ENCODE measurements around the gene SLC25A42. TPM values are rescaled to one million over a fixed set of nuclear protein-coding genes. Genes with fewer than 3 reads are reported as not detected.
"Not testable (repeated sequence)": the region's sequence is repeated elsewhere in the genome, so short reads cannot be mapped to it uniquely, and the experiment has no call there.

The SLC25A42 gene
- total RNA-seq, 1 donor from 2014 or later, result 10.8 TPM

GRCh38 chr19:19139876-19140229 lies 76.1 kb downstream of the SLC25A42 start:
- Mint-ChIP-seq H3K9me3 (no peaks in the 10 kb centered on the region), H3K27ac (no peak overlapping the region), H3K4me1 (ENCODE audit: low read depth) (peaks cover 22% of the 10 kb centered on the region), H3K27me3 (ENCODE audit: insufficient read depth) (peaks cover 3% of the 10 kb centered on the region), H3K4me3 (no peak overlapping the region), H3K36me3 (ENCODE audit: low read depth) (no peaks in the 10 kb centered on the region)
- no peak for DNase-seq (ENCODE audit: low spot score)
- intact Hi-C loops (cut with micrococcal nuclease), result loop anchor here (1.0 to 2.0 kb wide), 2 partner anchors 63 to 87 kb away; partner anchors contain the start of gene NR2C2AP

GRCh38 chr19:19140476-19140875 lies 76.7 kb downstream of the SLC25A42 start:
- H3K4me3 Mint-ChIP-seq, result no peak overlapping the region
- intact Hi-C loops (cut with micrococcal nuclease), result no loop called here
- no peak for DNase-seq (ENCODE audit: low spot score)

DNA sequence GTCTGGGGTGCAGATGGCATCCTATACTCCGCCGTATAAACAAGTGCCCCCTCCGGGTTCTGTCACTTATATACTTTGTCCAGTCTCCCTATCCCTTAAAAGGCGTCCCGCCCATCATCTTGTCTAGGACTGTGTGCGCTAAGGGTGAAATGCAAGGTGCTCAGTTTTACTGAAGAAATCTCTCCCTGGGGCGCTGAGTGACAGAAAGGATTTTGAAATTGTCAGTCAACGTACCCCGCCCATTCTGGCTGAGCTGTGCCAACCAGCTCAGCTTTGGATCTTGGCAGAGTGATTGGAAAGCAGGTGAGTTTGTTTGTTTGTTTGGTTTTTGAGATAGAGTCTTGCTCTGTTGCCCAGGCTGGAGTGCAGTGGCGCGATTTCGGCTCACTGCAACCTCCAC lies 78.6 kb downstream of the SLC25A42 start:
- Mint-ChIP-seq H3K27me3 (ENCODE audit: insufficient read depth) (peaks cover 3% of the 10 kb centered on the region), H3K36me3 (ENCODE audit: low read depth) (no peaks in the 10 kb centered on the region), H3K27ac (no peak overlapping the region), H3K4me1 (ENCODE audit: low read depth) (peaks cover 16% of the 10 kb centered on the region), H3K4me3 (no peak overlapping the region), H3K9me3 (no peaks in the 10 kb centered on the region)
- DNase-seq (ENCODE audit: low spot score), result no peak
- intact Hi-C loops (cut with micrococcal nuclease), result no loop called here

More at GRCh38 chr19:19140476-19140875, 76.7 kb downstream of the SLC25A42 start:
- Mint-ChIP-seq H3K27me3 (ENCODE audit: insufficient read depth) (peaks cover 3% of the 10 kb centered on the region), H3K4me1 (ENCODE audit: low read depth) (peaks cover 22% of the 10 kb centered on the region), H3K27ac (no peak overlapping the region), H3K9me3 (no peaks in the 10 kb centered on the region), H3K36me3 (ENCODE audit: low read depth) (no peaks in the 10 kb centered on the region)

- no peaks in the 10 kb centered on the region for H3K36me3 Mint-ChIP-seq (ENCODE audit: low read depth)
- no peak for DNase-seq (ENCODE audit: low spot score)
- H3K27me3 Mint-ChIP-seq (ENCODE audit: insufficient read depth), result peaks cover 3% of the 10 kb centered on the region
- no peaks in the 10 kb centered on the region for H3K4me1 Mint-ChIP-seq (ENCODE audit: low read depth)
- no peak overlapping the region for H3K27ac Mint-ChIP-seq
- H3K4me3 Mint-ChIP-seq, result no peak overlapping the region
- intact Hi-C loops (cut with micrococcal nuclease), result no loop called here
- H3K9me3 Mint-ChIP-seq, result no peaks in the 10 kb centered on the region
Observed at GRCh38 chr19:19145281-19145680, 81.5 kb downstream of the SLC25A42 start.

DNA sequence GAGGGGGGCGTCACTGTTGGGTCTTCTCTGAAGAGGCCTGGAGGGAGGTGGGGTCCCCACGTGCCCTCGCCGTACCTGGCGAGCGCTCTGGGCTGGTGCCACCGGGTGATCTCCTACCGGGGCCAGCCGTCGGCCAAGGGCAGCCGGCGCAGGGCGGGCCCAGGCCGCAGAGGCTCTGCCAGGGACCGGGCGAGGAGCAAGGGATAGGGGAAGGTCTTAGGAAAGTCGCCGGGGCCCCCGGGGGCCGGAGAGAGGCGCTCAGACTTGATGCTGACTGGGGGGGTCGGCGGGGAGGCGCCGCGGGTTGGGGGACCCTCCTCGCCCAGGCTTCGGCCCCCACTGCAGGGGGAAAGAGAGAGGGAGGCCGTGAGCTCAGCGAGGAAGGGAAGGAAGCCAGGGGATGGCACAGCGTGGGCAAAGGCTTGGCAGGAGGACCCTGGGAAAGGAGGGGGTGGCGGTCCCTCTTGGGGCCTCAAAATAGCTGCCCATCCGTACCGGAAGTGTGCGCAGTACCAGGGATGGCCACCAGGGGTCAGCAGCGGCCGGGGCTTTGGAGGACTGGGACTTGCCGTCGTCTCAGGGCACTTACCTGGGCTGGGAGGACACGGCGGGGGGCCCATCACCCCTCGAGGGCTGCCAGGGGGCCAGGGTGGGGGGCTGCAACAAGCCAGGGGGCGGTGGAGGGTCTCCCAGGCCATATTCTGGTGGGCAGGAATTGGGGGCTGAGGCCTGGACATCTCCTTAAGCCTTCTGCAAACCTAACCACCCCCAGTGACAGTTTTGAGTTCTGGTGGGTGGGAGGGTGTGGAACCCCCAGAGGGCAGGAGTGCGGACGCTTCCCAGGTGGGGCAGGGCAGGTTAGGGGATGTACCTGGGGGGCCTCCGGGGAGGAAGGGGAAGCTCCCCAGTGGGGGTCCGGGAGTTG lies 82.2 kb downstream of the SLC25A42 start:
- H3K4me3 Mint-ChIP-seq, result no peak overlapping the region
- no peaks in the 10 kb centered on the region for H3K36me3 Mint-ChIP-seq (ENCODE audit: low read depth)
- DNase-seq (ENCODE audit: low spot score), result peak; percentile 80
- H3K9me3 Mint-ChIP-seq, result no peaks in the 10 kb centered on the region
- intact Hi-C loops (cut with micrococcal nuclease), result loop anchor here (1.0 kb wide), 4 partner anchors 8 to 344 kb away; partner anchors contain the start of gene TMEM161A
- no peaks in the 10 kb centered on the region for H3K27me3 Mint-ChIP-seq (ENCODE audit: insufficient read depth)
- H3K27ac Mint-ChIP-seq, result no peak overlapping the region
- no peaks in the 10 kb centered on the region for H3K4me1 Mint-ChIP-seq (ENCODE audit: low read depth)

DNA sequence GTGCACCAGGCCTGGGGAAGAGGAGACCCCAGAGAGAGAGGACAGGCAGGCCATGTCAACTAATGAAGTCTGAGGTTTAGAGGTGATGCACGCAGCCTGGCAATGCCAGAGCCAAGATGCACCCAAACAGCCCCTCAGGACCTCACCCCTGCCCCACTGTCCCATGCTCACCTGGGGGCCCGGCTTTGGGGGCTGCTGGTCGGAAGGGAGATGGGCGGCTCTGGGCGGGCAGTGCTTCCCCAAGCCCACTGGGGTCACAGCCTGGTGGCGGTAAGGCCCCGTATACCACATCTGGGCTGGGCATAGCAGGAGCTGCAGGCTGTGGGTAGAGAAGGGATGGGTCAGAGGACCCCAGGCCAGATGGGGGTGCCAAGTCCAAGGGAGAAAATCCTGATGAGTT lies 83.1 kb downstream of the SLC25A42 start:
- Mint-ChIP-seq H3K27ac (no peak overlapping the region), H3K9me3 (no peaks in the 10 kb centered on the region), H3K4me3 (no peak overlapping the region), H3K27me3 (ENCODE audit: insufficient read depth) (no peaks in the 10 kb centered on the region), H3K4me1 (ENCODE audit: low read depth) (no peaks in the 10 kb centered on the region), H3K36me3 (ENCODE audit: low read depth) (no peaks in the 10 kb centered on the region)
- intact Hi-C loops (cut with micrococcal nuclease), result loop anchor here (1.0 kb wide), 4 partner anchors 9 to 343 kb away; partner anchors contain the start of gene TMEM161A
- DNase-seq (ENCODE audit: low spot score), result no peak

GRCh38 chr19:19147344-19147743 lies 83.5 kb downstream of the SLC25A42 start:
- Mint-ChIP-seq H3K36me3 (ENCODE audit: low read depth) (no peaks in the 10 kb centered on the region), H3K4me3 (no peak overlapping the region), H3K9me3 (no peaks in the 10 kb centered on the region), H3K27me3 (ENCODE audit: insufficient read depth) (no peaks in the 10 kb centered on the region), H3K4me1 (ENCODE audit: low read depth) (no peaks in the 10 kb centered on the region), H3K27ac (no peak overlapping the region)
- no peak for DNase-seq (ENCODE audit: low spot score)
- intact Hi-C loops (cut with micrococcal nuclease), result no loop called here

DNA sequence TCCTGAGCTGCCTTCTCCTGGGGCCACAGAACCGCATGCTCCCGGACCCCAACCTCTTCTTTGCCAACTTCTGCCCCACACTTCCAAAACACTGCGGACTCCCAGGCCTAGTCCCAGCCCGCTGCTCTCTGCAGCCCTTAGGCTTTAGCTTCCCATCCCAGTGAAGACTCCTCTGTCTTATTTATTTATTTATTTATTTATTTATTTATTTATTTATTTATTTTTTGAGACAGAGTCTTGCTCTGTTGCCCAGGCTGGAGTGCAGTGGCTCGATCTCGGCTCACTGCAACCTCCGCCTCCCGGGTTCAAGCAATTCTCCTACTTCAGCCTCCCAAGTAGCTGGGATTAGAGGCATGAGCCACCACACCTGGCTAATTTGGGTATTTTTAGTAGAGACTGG lies 84.7 kb downstream of the SLC25A42 start:
- DNase-seq (ENCODE audit: low spot score); intact Hi-C loops (cut with micrococcal nuclease); H3K9me3 Mint-ChIP-seq; H3K36me3 Mint-ChIP-seq (ENCODE audit: low read depth); H3K27me3 Mint-ChIP-seq (ENCODE audit: insufficient read depth); H3K27ac Mint-ChIP-seq; H3K4me3 Mint-ChIP-seq; H3K4me1 Mint-ChIP-seq (ENCODE audit: low read depth): not testable (repeated sequence)

DNA sequence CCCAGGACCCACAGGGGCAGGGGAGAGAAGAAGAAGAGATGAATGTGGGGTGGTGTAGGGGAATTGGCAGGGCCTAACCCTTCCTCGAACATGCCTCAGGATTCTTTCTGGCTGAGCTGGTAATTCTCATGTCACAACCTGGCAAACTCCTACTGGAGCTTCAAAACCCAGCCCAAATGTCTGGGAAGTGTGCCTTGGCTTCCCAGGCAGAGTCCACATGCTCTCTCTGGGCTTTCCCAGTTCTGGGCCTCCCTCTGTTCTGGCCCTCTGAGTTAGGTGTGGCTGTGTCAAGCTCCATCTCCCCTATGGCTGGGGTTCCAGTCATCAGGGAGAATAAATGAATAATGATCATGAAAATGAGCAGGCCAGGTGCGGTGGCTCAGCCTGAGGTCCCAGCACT lies 85.6 kb downstream of the SLC25A42 start:
- Mint-ChIP-seq H3K4me3 (no peak overlapping the region), H3K27ac (no peak overlapping the region), H3K4me1 (ENCODE audit: low read depth) (no peaks in the 10 kb centered on the region), H3K9me3 (no peaks in the 10 kb centered on the region), H3K36me3 (ENCODE audit: low read depth) (no peaks in the 10 kb centered on the region), H3K27me3 (ENCODE audit: insufficient read depth) (no peaks in the 10 kb centered on the region)
- intact Hi-C loops (cut with micrococcal nuclease), result no loop called here
- DNase-seq (ENCODE audit: low spot score), result no peak

DNA sequence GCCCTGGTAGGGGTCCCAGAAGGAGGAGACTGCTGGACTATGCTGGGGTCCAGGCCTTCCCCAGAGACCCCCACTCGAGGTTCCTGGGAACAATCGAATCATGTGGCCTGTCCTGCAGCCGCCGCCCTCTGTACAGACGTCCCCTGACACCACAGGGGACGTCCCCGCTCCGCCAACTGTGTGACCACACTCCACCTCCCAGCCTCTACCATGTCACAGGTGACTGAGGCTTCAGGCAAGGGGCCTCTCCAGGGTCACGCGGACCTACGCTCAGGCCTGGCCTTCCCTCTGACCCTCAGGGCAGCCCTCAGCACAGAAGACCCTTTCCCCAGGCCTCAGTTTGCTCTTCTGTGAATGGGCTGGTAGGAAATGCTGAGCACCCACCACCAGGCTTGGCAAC lies 87.6 kb downstream of the SLC25A42 start:
- Mint-ChIP-seq H3K4me3 (no peak overlapping the region), H3K27ac (no peak overlapping the region), H3K27me3 (ENCODE audit: insufficient read depth) (no peaks in the 10 kb centered on the region), H3K4me1 (ENCODE audit: low read depth) (no peaks in the 10 kb centered on the region), H3K9me3 (no peaks in the 10 kb centered on the region), H3K36me3 (ENCODE audit: low read depth) (peaks cover 4% of the 10 kb centered on the region)
- DNase-seq (ENCODE audit: low spot score), result no peak
- intact Hi-C loops (cut with micrococcal nuclease), result no loop called here

DNA sequence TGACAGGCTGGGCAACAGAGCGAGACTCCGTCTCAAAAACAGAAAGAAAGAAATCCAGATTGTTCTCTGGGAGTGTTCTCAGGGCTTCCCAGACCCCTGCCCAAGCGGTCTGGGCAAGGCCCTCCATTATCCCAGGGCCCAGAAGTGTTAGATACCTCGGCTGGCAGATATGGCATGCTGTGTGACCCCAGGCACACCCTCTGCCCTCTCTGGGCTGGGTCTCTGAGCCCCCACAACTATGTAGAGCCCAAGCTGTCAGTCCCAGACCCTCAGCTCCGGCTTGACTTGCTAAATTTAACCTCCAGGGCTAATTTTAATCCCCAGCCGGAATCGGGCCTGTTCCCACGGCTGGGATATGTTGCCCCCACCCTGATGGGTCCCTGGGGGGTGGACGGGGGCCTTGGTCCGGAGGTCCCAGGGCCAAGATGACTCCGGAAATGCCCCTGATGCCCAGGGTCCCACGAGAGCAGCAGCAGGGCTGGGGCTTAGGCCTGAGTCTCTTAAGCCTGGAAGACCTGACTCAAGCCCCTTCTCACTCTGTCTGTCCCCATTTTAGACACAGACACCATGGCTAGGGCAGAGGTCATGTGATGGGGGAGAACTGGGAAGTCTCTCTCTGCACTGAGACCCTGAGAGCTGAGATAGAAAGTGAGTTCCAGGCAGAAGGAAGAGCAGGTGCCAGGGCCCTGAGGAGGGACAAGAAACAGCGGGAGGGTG lies 89.0 kb downstream of the SLC25A42 start:
- no peaks in the 10 kb centered on the region for H3K9me3 Mint-ChIP-seq
- H3K4me3 Mint-ChIP-seq, result no peak overlapping the region
- no peaks in the 10 kb centered on the region for H3K27me3 Mint-ChIP-seq (ENCODE audit: insufficient read depth)
- no peak for DNase-seq (ENCODE audit: low spot score)
- intact Hi-C loops (cut with micrococcal nuclease), result no loop called here
- no peak overlapping the region for H3K27ac Mint-ChIP-seq
- peaks cover 4% of the 10 kb centered on the region for H3K36me3 Mint-ChIP-seq (ENCODE audit: low read depth)
- H3K4me1 Mint-ChIP-seq (ENCODE audit: low read depth), result no peaks in the 10 kb centered on the region

- Mint-ChIP-seq H3K4me1 (ENCODE audit: low read depth) (no peaks in the 10 kb centered on the region), H3K4me3 (no peak overlapping the region), H3K9me3 (no peaks in the 10 kb centered on the region), H3K36me3 (ENCODE audit: low read depth) (peaks cover 4% of the 10 kb centered on the region), H3K27ac (no peak overlapping the region), H3K27me3 (ENCODE audit: insufficient read depth) (no peaks in the 10 kb centered on the region)
- intact Hi-C loops (cut with micrococcal nuclease), result no loop called here
- no peak for DNase-seq (ENCODE audit: low spot score)
Observed at GRCh38 chr19:19154768-19155494, 91.1 kb downstream of the SLC25A42 start.
